Astrocyte of the cerebellum (primary cell): ENCODE measurements around the gene ENTREP1.
"Not testable (repeated sequence)": the region's sequence is repeated elsewhere in the genome, so short reads cannot be mapped to it uniquely, and the experiment has no call there.

ENCODE experiments used
- DNase-seq: peaks from one replicate; pipeline ENCODE4 v3.0.0-alpha.2; 2011; ENCODE audit warnings: low read depth
- H3K4me3 ChIP-seq: 2 replicates; pipeline ENCODE4 v1.5.1; 2011; ENCODE audit warnings: mild to moderate bottlenecking, low read depth, low read length, moderate library complexity
- CTCF ChIP-seq: IDR thresholded peaks from 2 replicates; pipeline ENCODE4 v1.5.1; 2012; ENCODE audit warnings: low read length, low read depth, moderate library complexity, mild to moderate bottlenecking; ENCODE audit errors: missing control alignments
- in situ Hi-C: cut with HindIII; loops from 2 replicates; pipeline ENCODE4 v1.10.0; 2017; ENCODE audit warnings: low sequenced_read_pairs

ENTREP1 gene

DNA sequence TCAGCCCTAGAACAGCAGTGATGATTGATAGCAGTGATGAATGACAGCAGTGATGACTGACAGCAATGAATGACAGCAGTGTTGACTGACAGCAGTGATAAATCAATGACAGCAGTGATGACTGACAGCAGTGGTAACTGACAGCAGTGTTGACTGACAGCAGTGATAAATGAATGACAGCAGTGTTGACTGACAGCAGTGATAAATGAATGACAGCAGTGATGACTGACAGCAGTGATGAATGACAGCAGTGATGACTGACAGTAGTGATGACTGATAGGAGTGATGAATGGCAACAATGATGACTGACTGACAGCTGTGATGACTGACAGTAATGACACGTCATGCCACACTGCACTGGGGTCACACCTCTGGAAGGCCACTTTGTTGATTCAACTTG, 106.8 kb downstream of the ENTREP1 start:
- no peak for DNase-seq
- H3K4me3 ChIP-seq = no peak overlapping the region
- in situ Hi-C loops = no loop called here
- no peak for TF ChIP-seq CTCF

DNA sequence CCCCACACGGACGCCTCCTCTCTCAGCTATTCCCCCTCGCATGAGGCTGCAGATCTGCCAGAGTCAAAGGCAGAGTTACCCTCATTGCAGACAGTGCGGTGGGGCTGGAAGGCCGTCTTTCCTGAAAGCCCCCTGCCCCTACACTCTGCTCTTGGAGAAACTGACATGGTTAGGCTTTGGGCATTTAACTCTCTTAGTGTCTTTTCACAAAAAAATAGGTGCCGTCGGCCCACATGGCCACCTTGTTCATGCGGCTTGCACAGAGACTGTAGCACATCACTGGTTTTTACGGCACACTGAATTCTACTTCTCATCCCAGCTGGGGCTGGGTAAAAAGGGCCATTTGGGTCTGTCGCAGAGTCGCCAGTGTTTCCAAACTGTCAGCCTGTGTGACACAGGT, 107.6 kb downstream of the ENTREP1 start:
- in situ Hi-C loops = no loop called here
- no peak for DNase-seq
- no peak overlapping the region for H3K4me3 ChIP-seq
- no peak for TF ChIP-seq CTCF

- no peak for DNase-seq
- no peak for TF ChIP-seq CTCF
- no peak overlapping the region for H3K4me3 ChIP-seq
- in situ Hi-C loops = no loop called here
Measured at GRCh38 chr9:69433392-69433791, 108.4 kb downstream of the ENTREP1 start.

GRCh38 chr9:69433968-69434367, 109.0 kb downstream of the ENTREP1 start:
- TF ChIP-seq CTCF = no peak
- in situ Hi-C loops = no loop called here
- no peak overlapping the region for H3K4me3 ChIP-seq
- DNase-seq = no peak

DNA sequence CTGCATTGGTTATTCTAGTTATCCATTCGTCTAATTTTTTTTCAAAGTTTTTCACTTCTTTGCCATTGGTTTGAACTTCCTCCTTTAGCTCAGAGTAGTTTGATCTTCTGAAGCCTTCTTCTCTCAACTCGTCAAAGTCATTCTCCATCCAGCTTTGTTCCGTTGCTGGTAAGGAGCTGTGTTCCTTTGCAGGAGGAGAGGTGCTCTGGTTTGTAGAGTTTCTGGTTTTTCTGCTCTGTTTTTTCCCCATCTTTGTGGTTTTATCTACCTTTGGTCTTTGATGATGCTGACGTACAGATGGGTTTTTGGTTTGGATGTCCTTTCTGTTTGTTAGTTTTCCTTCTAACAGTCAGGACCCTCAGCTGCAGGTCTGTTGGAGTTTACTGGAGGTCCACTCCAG, 114.6 kb downstream of the ENTREP1 start:
- DNase-seq, in situ Hi-C loops, H3K4me3 ChIP-seq: not testable (repeated sequence)

DNA sequence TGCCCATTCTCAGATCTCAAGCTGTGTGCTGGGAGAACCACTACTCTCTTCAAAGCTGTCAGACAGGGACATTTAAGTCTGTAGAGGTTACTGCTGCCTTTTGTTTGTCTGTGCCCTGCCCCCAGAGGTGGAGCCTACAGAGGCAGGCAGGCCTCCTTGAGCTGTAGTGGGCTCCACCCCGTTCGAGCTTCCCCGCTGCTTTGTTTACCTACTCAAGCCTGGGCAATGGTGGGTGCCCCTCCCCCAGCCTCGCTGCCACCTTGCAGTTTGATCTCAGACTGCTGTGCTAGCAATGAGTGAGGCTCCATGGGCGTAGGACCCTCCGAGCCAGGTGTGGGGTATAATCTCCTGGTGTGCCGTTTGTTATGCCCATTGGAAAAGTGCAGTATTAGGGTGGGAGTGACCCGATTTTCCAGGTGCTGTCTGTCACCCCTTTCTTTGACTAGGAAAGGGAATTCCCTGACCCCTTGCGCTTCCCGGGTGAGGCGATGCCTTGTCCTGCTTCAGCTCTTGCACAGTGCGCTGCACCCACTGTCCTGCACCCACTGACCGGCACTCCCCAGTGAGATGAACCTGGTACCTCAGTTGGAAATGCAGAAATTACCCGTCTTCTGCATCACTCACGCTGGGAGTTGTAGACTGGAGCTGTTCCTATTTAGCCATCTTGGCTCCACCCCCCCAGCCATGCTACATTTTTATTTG, 115.4 kb downstream of the ENTREP1 start:
- H3K4me3 ChIP-seq, DNase-seq, in situ Hi-C loops: not testable (repeated sequence)
